ENCODE measurements around the gene CYSLTR2. TPM values are rescaled to one million over a fixed set of nuclear protein-coding genes. Genes with fewer than 3 reads are reported as not detected.

Gene CYSLTR2
- total and polyA plus RNA-seq, 2 of the 8 experiments (the other 6 are each of a cell fraction or from before 2014, with no cell fraction given) = not detected

- TF ChIP-seq USF2 (IDR thresholded peaks at IDR 0.05; ENCODE audit: low read length) = no peak
- TF ChIP-seq TEAD4 (IDR thresholded peaks at IDR 0.05; ENCODE audit: low read depth, low read length) = no peak
- TF ChIP-seq YY1 (IDR thresholded peaks at IDR 0.05; ENCODE audit: low read depth, low read length) = no peak
- TF ChIP-seq RBBP5 (IDR thresholded peaks at IDR 0.05; ENCODE audit: borderline replicate concordance, low read depth, low read length) = no peak
Observed at GRCh38 chr13:48749144-48749543, 95.4 kb downstream of the CYSLTR2 start (continued).
